GM23338 (cell line): Measurements from ENCODE around the gene ROBO1.

Experiments
- CTCF ChIP-seq, 2 experiments: fragments of 200-600 bp in 1 of 2; sonication (generic) in 1 of 2; conservative IDR thresholded peaks; 2 replicates each; pipeline versions ENCODE4 v1.5.1 to v1.6.1; 2016 to 2017; ENCODE audit warnings: antibody characterized with exemption in 2 of 2, low read depth in 2 of 2, mild to moderate bottlenecking in 2 of 2, moderate library complexity in 1 of 2
- EZH2 ChIP-seq: fragments of 200-600 bp; sonication (generic); IDR thresholded peaks from one replicate; pipeline ENCODE4 v1.8.0; 2017; ENCODE audit warnings: antibody characterized with exemption, mild to moderate bottlenecking, low read depth; ENCODE audit not compliant: unreplicated experiment
- EZH2phosphoT487 ChIP-seq: fragments of 200-600 bp; sonication (generic); IDR thresholded peaks from one replicate; pipeline ENCODE4 v1.8.1; 2018; ENCODE audit warnings: antibody characterized with exemption; ENCODE audit not compliant: unreplicated experiment
- JUNB ChIP-seq: IDR thresholded peaks from one replicate; pipeline ENCODE4 v1.6.1; 2016; ENCODE audit warnings: antibody characterized with exemption; ENCODE audit not compliant: unreplicated experiment
- POLR2AphosphoS5 ChIP-seq: IDR thresholded peaks from 2 replicates; pipeline ENCODE4 v1.6.1; 2016; ENCODE audit warnings: antibody characterized with exemption, low read depth
- STAT1 ChIP-seq: IDR thresholded peaks from one replicate; pipeline ENCODE4 v1.6.1; 2016; ENCODE audit warnings: antibody characterized with exemption; ENCODE audit not compliant: unreplicated experiment
- TF ChIP-seq, protein P1 (sequence below): IDR thresholded peaks from one replicate; pipeline ENCODE4 v1.6.1; 2018; ENCODE audit warnings: antibody characterized with exemption; ENCODE audit not compliant: unreplicated experiment
- TF ChIP-seq, protein P2 (sequence below): fragments of 250-450 bp; sonication (Bioruptor Pico); IDR thresholded peaks from 2 replicates; pipeline ENCODE4 v1.5.0; 2020; ENCODE audit warnings: mild to moderate bottlenecking, moderate library complexity

DNA sequence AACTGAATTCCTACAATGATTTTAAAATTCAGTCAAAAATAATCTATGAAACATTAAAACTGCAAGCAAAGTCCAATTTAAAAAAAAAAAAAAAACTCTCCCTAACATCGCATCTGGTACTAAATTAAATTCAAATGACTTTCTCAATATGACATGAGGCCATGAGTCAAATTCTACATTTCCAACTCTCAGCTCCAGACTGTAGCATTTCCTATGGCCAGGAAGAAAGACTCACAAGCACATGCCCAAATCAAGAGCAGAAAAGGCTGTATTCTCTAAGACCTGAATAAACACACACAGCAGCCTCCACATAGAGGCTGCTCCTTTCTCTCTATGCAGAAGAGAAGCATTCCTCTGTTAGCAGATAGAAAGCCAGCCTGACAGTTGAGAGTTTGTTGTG is 729.2 kb downstream of the ROBO1 start:
- TF ChIP-seq POLR2AphosphoS5 (no peak), CTCF (conservative IDR thresholded peaks at IDR 0.05; ENCODE audit: low read depth in 2 of 2) (no peak), STAT1 (no peak), JUNB (no peak), EZH2 (no peak), EZH2phosphoT487 (no peak)
- TF ChIP-seq, protein P1, sequence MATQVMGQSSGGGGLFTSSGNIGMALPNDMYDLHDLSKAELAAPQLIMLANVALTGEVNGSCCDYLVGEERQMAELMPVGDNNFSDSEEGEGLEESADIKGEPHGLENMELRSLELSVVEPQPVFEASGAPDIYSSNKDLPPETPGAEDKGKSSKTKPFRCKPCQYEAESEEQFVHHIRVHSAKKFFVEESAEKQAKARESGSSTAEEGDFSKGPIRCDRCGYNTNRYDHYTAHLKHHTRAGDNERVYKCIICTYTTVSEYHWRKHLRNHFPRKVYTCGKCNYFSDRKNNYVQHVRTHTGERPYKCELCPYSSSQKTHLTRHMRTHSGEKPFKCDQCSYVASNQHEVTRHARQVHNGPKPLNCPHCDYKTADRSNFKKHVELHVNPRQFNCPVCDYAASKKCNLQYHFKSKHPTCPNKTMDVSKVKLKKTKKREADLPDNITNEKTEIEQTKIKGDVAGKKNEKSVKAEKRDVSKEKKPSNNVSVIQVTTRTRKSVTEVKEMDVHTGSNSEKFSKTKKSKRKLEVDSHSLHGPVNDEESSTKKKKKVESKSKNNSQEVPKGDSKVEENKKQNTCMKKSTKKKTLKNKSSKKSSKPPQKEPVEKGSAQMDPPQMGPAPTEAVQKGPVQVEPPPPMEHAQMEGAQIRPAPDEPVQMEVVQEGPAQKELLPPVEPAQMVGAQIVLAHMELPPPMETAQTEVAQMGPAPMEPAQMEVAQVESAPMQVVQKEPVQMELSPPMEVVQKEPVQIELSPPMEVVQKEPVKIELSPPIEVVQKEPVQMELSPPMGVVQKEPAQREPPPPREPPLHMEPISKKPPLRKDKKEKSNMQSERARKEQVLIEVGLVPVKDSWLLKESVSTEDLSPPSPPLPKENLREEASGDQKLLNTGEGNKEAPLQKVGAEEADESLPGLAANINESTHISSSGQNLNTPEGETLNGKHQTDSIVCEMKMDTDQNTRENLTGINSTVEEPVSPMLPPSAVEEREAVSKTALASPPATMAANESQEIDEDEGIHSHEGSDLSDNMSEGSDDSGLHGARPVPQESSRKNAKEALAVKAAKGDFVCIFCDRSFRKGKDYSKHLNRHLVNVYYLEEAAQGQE: no peak
- TF ChIP-seq, protein P2, sequence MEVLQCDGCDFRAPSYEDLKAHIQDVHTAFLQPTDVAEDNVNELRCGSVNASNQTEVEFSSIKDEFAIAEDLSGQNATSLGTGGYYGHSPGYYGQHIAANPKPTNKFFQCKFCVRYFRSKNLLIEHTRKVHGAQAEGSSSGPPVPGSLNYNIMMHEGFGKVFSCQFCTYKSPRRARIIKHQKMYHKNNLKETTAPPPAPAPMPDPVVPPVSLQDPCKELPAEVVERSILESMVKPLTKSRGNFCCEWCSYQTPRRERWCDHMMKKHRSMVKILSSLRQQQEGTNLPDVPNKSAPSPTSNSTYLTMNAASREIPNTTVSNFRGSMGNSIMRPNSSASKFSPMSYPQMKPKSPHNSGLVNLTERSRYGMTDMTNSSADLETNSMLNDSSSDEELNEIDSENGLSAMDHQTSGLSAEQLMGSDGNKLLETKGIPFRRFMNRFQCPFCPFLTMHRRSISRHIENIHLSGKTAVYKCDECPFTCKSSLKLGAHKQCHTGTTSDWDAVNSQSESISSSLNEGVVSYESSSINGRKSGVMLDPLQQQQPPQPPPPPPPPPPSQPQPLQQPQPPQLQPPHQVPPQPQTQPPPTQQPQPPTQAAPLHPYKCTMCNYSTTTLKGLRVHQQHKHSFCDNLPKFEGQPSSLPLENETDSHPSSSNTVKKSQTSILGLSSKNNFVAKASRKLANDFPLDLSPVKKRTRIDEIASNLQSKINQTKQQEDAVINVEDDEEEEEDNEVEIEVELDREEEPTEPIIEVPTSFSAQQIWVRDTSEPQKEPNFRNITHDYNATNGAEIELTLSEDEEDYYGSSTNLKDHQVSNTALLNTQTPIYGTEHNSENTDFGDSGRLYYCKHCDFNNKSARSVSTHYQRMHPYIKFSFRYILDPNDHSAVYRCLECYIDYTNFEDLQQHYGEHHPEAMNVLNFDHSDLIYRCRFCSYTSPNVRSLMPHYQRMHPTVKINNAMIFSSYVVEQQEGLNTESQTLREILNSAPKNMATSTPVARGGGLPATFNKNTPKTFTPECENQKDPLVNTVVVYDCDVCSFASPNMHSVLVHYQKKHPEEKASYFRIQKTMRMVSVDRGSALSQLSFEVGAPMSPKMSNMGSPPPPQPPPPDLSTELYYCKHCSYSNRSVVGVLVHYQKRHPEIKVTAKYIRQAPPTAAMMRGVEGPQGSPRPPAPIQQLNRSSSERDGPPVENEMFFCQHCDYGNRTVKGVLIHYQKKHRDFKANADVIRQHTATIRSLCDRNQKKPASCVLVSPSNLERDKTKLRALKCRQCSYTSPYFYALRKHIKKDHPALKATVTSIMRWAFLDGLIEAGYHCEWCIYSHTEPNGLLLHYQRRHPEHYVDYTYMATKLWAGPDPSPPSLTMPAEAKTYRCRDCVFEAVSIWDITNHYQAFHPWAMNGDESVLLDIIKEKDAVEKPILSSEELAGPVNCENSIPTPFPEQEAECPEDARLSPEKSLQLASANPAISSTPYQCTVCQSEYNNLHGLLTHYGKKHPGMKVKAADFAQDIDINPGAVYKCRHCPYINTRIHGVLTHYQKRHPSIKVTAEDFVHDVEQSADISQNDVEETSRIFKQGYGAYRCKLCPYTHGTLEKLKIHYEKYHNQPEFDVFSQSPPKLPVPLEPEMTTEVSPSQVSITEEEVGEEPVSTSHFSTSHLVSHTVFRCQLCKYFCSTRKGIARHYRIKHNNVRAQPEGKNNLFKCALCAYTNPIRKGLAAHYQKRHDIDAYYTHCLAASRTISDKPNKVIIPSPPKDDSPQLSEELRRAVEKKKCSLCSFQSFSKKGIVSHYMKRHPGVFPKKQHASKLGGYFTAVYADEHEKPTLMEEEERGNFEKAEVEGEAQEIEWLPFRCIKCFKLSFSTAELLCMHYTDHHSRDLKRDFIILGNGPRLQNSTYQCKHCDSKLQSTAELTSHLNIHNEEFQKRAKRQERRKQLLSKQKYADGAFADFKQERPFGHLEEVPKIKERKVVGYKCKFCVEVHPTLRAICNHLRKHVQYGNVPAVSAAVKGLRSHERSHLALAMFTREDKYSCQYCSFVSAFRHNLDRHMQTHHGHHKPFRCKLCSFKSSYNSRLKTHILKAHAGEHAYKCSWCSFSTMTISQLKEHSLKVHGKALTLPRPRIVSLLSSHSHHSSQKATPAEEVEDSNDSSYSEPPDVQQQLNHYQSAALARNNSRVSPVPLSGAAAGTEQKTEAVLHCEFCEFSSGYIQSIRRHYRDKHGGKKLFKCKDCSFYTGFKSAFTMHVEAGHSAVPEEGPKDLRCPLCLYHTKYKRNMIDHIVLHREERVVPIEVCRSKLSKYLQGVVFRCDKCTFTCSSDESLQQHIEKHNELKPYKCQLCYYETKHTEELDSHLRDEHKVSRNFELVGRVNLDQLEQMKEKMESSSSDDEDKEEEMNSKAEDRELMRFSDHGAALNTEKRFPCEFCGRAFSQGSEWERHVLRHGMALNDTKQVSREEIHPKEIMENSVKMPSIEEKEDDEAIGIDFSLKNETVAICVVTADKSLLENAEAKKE (CRISPR knock-in tag): no peak
